NCI-H146 treated with DMSO at 0.1 percent for 48 hours (cell line): ENCODE measurements around the gene ZFYVE19.
A peak's percentile ranks its signal among the peaks of the same experiment; 100 is the strongest.

Source experiments
- DNase-seq: peaks from one replicate; lab custom pipeline; 2025; ENCODE audit not compliant: unreplicated experiment; lab: John Stamatoyannopoulos, UW

ZFYVE19 gene

GRCh38 chr15:40812721-40813425, 6.0 kb downstream of the ZFYVE19 start:
- DNase-seq, result no peak

DNA sequence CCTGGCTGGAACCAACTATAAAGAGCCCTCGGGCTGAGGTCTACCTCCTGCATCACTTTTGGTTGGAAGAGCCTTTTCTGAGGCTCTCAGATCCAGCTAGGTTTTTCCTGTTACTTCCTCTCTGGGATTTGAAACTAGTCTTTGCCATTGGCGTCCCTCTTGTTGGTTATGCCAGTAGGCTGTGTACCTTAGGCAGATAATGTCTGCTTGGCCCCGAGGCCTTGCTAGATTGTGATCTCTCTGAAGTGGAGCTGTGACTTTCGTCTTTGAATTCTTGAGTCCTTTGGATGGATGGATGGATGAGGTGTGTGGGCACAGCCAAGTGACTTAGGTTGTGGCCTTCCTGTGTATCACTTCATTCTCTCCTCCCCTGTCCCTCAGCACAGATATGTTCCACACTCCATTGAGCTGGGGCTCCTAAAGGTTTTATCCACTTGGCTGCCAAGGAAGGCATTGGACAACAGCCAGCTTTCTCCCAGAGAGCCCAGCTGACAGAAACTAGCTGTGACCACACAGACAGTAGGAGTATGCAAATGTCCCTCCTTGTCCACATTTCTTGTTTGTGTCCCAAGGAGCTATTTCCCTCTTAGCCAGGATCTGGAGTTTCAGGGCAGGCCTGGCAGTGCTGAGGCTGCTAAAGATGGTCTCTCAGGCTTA, 8.3 kb downstream of the ZFYVE19 start:
- DNase-seq, result no peak

- no peak for DNase-seq
Measured at GRCh38 chr15:40819048-40819447, 12.2 kb downstream of the ZFYVE19 start.

DNA sequence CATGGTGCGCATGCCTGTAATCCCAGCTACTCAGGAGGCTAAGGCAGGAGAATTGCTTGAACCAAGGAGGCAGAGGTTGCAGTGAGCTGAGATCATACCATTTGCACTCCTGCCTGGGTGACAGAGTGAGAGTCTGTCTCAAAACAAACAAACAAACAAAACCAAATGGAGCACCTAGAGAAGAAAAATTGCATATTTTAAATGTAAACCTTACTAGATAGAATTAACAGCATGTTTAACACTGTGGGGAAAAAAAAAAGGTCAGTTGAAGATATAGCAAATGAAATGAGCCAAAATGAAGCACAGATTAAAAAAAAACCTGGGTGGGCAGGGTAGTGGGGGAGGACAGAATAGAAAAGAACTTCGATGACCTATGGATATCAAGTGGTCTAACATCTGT, 14.3 kb downstream of the ZFYVE19 start:
- DNase-seq, result no peak

- no peak for DNase-seq
Measured at GRCh38 chr15:40823572-40824343, 16.9 kb downstream of the ZFYVE19 start.

GRCh38 chr15:40825661-40826422, 19.0 kb downstream of the ZFYVE19 start:
- DNase-seq, result no peak

DNA sequence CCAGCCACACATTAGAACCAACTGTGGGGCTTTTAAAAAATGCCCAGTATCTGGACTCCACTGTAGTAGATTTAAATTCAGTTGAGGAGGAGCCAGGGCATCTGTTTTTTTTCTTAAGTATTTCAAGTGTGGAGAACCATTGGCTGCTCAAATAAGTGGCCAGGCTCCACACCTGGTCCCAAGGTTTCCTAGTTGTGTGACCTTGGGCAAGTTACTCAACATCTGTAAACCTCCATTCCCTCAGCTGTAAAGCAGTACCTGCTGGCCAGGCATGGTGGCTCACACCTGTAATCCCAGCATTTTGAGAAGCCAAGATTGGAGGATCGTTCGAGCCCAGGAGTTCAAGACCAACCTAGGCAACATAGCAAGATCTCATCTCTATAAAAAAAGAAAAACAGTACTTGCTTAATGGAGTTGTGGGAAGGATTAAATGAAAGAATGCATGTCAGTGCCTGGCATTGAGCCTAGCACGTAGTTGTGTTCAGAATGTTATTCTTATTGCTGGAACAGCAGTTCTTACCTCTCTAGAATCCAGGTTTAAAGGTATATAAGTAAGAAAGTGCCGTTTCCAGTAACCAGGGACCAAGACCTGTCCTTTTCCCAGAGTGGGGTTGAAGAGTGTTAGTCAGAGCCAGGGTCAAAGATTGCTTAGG, 19.7 kb downstream of the ZFYVE19 start:
- DNase-seq, result no peak

DNA sequence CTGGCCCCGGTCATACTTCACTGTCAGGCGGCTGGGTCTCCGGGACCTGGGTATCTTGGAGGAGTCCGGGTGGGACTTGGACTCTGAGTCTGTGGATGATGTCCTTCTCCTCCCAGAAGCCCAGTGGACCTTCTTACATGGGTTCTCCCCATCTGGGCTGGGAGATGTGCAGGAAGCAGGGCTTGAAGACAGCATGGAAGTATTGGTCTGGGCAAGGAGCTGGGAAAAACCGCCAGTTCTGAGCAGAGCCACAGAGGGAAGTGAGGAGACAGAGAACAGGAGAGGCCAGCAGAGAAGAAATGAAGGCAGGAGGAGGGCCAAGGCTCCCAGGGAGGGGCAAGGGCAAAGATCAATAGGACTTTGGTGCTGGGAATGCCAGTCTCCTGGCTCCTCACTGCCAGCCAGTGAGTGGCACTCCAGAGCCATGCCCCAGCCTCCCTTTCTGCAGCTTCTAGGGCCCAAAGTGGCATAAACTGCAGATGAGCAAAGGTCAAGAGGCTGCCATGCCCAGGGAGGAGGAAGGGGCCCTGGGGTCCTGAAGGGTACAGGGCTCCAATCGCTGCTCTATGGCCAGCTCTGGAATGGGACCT, 21.7 kb downstream of the ZFYVE19 start, which contains the start of gene PPP1R14D:
Gene PPP1R14D (minus strand): TSS at position 262 of the 590 bp plus-strand sequence. CDS start 67 bp downstream, at position 195.
- no peak for DNase-seq

DNA sequence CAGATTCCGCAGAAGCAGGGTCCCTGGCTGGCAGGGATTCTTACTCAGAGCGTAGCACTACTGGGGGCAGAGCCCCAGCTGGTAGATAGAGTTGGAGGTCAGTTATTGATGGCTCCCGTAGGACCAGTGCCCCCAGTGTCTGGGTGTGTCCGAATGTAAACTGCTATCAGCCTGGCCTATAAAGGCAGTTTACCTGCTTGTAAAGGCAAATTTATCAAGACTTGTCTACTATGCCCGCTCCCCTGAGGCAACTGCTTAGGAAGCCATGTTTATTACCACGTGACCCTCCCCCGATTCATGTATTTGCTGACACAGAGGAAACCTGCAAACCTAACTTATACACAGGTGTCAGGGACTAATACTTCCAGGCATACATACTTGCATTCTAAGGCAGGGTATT, 22.2 kb downstream of the ZFYVE19 start:
- no peak for DNase-seq

- peak; percentile 94 for DNase-seq
Measured at GRCh38 chr15:40830884-40831283, 24.0 kb downstream of the ZFYVE19 start.

GRCh38 chr15:40831861-40832260, 25.0 kb downstream of the ZFYVE19 start:
- DNase-seq, result no peak

DNA sequence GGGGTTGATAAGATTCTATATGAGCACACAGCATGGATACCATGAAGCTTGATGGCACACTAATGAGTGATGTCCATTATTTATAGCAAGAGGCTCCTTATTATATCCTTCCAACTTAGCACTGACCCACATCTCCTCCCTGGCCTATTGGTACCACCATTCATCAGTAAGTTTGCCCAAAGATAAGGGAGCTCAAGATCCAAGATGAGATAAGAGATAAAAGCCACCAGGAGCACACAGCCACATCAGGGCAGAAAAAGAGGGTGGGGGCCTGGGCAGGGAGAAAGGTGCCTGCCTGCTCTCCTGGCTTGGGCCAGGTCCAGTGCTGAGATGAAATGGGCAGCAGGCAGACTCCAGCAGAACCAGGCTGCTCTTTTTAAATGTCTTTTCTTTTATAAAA, 26.0 kb downstream of the ZFYVE19 start:
- no peak for DNase-seq

GRCh38 chr15:40836020-40836419, 29.1 kb downstream of the ZFYVE19 start:
- no peak for DNase-seq

GRCh38 chr15:40838756-40839155, 31.9 kb downstream of the ZFYVE19 start:
- DNase-seq, result no peak

- DNase-seq, result no peak
Measured at GRCh38 chr15:40841741-40842140, 34.9 kb downstream of the ZFYVE19 start.

GRCh38 chr15:40843261-40843884, 36.5 kb downstream of the ZFYVE19 start:
- no peak for DNase-seq

DNA sequence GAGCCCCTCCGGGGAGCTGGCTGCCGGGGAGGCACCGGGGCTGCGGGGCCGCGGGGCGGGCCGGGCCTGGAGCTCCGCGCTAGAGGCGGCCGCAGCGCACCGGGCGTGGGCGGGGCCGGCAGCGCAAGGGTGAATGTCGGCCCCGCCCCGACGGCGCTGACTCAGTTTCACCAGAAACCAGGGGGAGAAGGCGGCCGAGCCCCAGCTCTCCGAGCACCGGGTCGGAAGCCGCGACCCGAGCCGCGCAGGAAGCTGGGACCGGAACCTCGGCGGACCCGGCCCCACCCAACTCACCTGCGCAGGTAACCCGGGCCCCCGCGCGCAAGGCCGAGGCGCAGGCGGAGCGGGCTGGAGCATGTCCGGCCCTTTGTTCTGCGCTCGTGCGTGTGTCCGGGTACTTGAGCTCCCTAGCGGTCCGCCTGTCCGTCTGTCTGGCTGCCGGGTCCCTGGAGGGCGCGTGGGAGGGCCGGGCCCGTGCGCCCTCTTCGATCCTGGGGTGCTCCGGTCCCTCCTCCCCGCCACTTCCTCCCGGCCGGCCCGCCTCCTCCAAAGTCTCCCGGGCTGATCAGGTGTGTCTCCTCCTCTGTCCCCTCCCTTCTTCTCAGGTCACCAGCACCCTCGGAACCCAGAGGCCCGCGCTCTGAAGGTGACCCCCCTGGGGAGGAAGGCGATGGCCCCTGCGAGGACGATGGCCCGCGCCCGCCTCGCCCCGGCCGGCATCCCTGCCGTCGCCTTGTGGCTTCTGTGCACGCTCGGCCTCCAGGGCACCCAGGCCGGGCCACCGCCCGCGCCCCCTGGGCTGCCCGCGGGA, 37.2 kb downstream of the ZFYVE19 start, which contains the start of gene SPINT1:
Gene SPINT1 (plus strand): TSS at position 164 of the 811 bp plus-strand sequence. CDS start 507 bp downstream, at position 671.
- peak; percentile 17 for DNase-seq

GRCh38 chr15:40844696-40845030, 37.8 kb downstream of the ZFYVE19 start:
- no peak for DNase-seq

GRCh38 chr15:40845036-40845435, 38.1 kb downstream of the ZFYVE19 start:
- DNase-seq, result no peak
